ENCODE data around the gene MYO15A. TPM values are rescaled to one million over a fixed set of nuclear protein-coding genes. Genes with fewer than 3 reads are reported as not detected.

Gene MYO15A
- total and polyA plus RNA-seq, 2 experiments from 2014 or later = 1.0 to 2.2 TPM

- DNase-seq (ENCODE audit: low spot score) = no peak
Observed at GRCh38 chr17:18224053-18224386, 115.5 kb downstream of the MYO15A start.

GRCh38 chr17:18224387-18225120 is 116.0 kb downstream of the MYO15A start:
- Histone ChIP-seq H4K20me1 (replicated peaks; ENCODE audit: insufficient read depth) (peaks cover 2% of the 10 kb centered on the region), H3K4me3 (peak overlapping the region; percentile 65), H3K4me2 (peak overlapping the region; percentile 89), H3F3A (replicated peaks; ENCODE audit: low read depth) (0 out of 2 replicates have a peak, but pooled peaks cover 3% of the 10 kb centered on the region), H3K36me3 (ENCODE audit: insufficient read depth) (no peaks in the 10 kb centered on the region), H2AFZ (peak overlapping the region; percentile 67), H3K79me2 (replicated peaks; ENCODE audit: insufficient read depth) (peaks cover 37% of the 10 kb centered on the region), H3K9me2 (ENCODE audit: insufficient read depth) (no peaks in the 10 kb centered on the region), H3K4me1 (ENCODE audit: insufficient read depth) (peaks cover 16% of the 10 kb centered on the region), H3K27me3 (ENCODE audit: insufficient read depth) (no peaks in the 10 kb centered on the region), H3K27ac (ENCODE audit: low read depth) (peak overlapping the region; percentile 99)
- H3K9me3 Mint-ChIP-seq = no peaks in the 10 kb centered on the region
- peak overlapping the region; percentile 100 for H3K27ac Mint-ChIP-seq
- H3K27me3 Mint-ChIP-seq (ENCODE audit: insufficient read depth, low read depth, poor library complexity) = peaks cover 13% of the 10 kb centered on the region
- DNase-seq (ENCODE audit: low spot score) (peak; percentile 96), ATAC-seq (peak; percentile 80)
- peaks cover 19% of the 10 kb centered on the region for H3K4me1 Mint-ChIP-seq
- no peaks in the 10 kb centered on the region; the same call in 2 of the 3 replicates for H3K36me3 Mint-ChIP-seq (ENCODE audit: low read depth)
- peak overlapping the region; percentile 87 for H3K4me3 Mint-ChIP-seq
- TF ChIP-seq EZH2phosphoT487 (IDR thresholded peaks at IDR 0.05; ENCODE audit: unreplicated experiment) (no peak), JUNB (IDR thresholded peaks at IDR 0.05; ENCODE audit: unreplicated experiment) (peak; percentile 32), CTCF (conservative IDR thresholded peaks at IDR 0.05; ENCODE audit: low read depth in 2 of 2) (no peak)

More at GRCh38 chr17:18224053-18224386, 115.5 kb downstream of the MYO15A start:
- ATAC-seq = peak; percentile 4
- H3K9me3 Mint-ChIP-seq = no peaks in the 10 kb centered on the region
- Histone ChIP-seq H3F3A (replicated peaks; ENCODE audit: low read depth) (0 out of 2 replicates have a peak, but pooled peaks cover 3% of the 10 kb centered on the region), H3K9me2 (ENCODE audit: insufficient read depth) (no peaks in the 10 kb centered on the region), H3K36me3 (ENCODE audit: insufficient read depth) (no peaks in the 10 kb centered on the region), H3K4me1 (ENCODE audit: insufficient read depth) (peaks cover 16% of the 10 kb centered on the region), H3K4me3 (peak overlapping the region; percentile 65), H3K79me2 (replicated peaks; ENCODE audit: insufficient read depth) (peaks cover 32% of the 10 kb centered on the region), H4K20me1 (replicated peaks; ENCODE audit: insufficient read depth) (no peaks in the 10 kb centered on the region; the same call in 1 of the 2 replicates), H3K27me3 (ENCODE audit: insufficient read depth) (no peaks in the 10 kb centered on the region), H2AFZ (peak overlapping the region; percentile 61), H3K4me2 (peak overlapping the region; percentile 89), H3K27ac (ENCODE audit: low read depth) (peak overlapping the region; percentile 99)
- H3K4me1 Mint-ChIP-seq = peaks cover 22% of the 10 kb centered on the region
- no peak for TF ChIP-seq REST (IDR thresholded peaks at IDR 0.05; ENCODE audit: unreplicated experiment)
- no peak for TF ChIP-seq EZH2phosphoT487 (IDR thresholded peaks at IDR 0.05; ENCODE audit: unreplicated experiment)
- no peak for TF ChIP-seq EZH2 (IDR thresholded peaks at IDR 0.05; ENCODE audit: low read depth, unreplicated experiment)
- TF ChIP-seq CREB1 (CRISPR knock-in tag; IDR thresholded peaks at IDR 0.05; ENCODE audit: low read depth) = no peak
- TF ChIP-seq ZNF331 (CRISPR knock-in tag; IDR thresholded peaks at IDR 0.05; ENCODE audit: low read depth) = no peak
- no peak for TF ChIP-seq POLR2AphosphoS5 (IDR thresholded peaks at IDR 0.05; ENCODE audit: low read depth)
- H3K27me3 Mint-ChIP-seq (ENCODE audit: insufficient read depth, low read depth, poor library complexity) = peaks cover 13% of the 10 kb centered on the region
- H3K27ac Mint-ChIP-seq = peak overlapping the region; percentile 100
- no peaks in the 10 kb centered on the region; the same call in 2 of the 3 replicates for H3K36me3 Mint-ChIP-seq (ENCODE audit: low read depth)
- H3K4me3 Mint-ChIP-seq = peak overlapping the region; percentile 87

Measured in GM23338 (cell line).